Stimulated activated CD4-positive, alpha-beta T cell treated with anti-CD3 and anti-CD28 coated beads, Interleukin-15, amount 100 ng/mL, for 24 hours (primary cell): Measurements from ENCODE around the gene DNASE1L3.
A peak's percentile ranks its signal among the peaks of the same experiment; 100 is the strongest.
"Not testable (repeated sequence)": the region's sequence is repeated elsewhere in the genome, so short reads cannot be mapped to it uniquely, and the experiment has no call there.

Experiments
- DNase-seq: peaks from one replicate; pipeline ENCODE4 v3.0.0-alpha.2; 2020

The DNASE1L3 gene

DNA sequence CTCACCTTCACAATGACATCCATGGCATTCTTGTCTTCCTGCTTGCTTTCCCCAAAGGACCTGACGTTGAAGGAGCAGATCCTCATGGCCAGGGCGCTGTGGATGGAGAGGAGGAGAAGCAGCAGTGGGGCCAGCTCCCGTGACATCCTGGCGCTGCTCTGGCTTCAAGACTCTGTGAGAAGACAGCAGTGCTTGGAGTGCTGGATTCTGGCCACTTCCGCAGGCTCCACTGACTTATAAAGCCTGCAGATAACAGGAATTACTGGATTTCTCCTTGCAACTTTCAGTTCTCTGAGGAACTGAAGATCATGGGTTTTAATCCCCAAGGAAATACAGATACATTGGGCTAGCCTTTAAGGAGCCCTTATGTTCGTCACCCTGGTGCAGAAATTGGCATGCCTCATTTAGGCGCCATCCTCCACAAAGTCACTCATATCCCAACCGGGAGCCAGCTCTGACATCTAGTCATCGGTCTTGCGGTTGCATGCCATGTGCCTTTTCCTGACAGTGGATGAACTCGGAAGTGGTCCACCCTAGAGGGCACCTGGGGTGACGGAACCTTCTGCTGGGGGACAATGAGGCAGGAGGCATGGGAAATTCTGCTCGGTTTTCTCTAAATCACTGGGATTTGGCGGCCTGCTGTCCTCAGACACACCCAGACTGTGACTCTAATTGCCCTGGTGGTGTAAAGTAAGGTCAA lies at the start of gene DNASE1L3:
DNASE1L3 (minus strand) TSS at position 212 of the 700 bp plus-strand sequence; CDS start at position 146, 66 bp downstream.
- DNase-seq, result no peak

GRCh38 chr3:58260261-58260731 lies 49.5 kb upstream of the DNASE1L3 start:
- no peak for DNase-seq

DNA sequence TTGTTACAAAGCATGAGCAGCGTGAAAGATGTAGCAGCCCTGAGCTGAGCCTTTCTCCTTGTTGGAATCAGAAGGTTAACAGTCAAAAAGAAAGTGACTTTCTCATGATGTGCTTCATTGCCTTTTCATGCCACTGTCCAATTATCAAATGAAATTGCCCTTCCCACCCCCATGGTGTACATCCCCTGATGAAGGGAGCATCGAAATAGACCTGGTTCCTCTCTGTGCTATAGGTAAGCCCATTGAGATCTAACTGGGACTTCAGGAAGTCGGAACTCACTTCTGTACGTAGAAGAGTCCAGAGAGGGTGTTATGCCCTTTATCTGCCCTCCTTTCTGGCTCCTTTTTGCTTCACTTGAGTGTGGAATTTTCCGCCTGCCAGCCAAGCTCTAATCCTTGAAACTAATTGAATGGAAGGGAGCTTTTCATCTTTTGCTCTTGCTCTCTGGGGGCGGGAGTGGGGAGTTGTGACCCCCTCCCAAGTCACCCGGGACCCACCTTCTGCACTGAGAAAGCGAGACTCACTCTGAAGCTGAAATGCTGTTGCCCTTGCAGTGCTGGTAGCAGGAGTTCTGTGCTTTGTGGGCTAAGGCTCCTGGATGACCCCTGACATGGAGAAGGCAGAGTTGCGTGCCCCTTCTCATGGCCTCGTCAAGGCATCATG lies 47.8 kb upstream of the DNASE1L3 start:
- DNase-seq, result no peak

- no peak for DNase-seq
Measured at GRCh38 chr3:58256511-58256910, 45.7 kb upstream of the DNASE1L3 start.

DNA sequence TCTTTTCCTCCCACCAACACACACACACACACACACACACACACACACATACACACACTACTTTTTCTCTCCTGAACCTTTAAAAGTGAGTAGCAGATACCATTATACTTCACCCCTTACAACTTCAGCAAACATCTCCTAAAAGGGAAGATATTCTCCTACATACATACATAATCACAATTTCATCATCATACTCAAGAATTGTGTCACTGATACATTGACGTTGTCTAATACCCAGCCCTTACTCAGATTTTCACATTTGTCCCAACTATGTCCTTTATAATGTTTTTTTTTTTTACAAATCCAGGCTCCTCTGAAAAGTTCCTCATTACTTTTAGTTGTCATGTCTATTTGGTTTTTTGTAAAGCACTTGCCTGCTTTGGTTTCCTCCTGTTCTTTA lies 45.3 kb upstream of the DNASE1L3 start:
- DNase-seq, result no peak

GRCh38 chr3:58254144-58254543 lies 43.4 kb upstream of the DNASE1L3 start:
- DNase-seq, result no peak

GRCh38 chr3:58251631-58252035 lies 40.9 kb upstream of the DNASE1L3 start:
- no peak for DNase-seq

- no peak for DNase-seq
Measured at GRCh38 chr3:58250093-58250707, 39.4 kb upstream of the DNASE1L3 start.

- no peak for DNase-seq
Measured at GRCh38 chr3:58249358-58250092, 38.8 kb upstream of the DNASE1L3 start.

DNA sequence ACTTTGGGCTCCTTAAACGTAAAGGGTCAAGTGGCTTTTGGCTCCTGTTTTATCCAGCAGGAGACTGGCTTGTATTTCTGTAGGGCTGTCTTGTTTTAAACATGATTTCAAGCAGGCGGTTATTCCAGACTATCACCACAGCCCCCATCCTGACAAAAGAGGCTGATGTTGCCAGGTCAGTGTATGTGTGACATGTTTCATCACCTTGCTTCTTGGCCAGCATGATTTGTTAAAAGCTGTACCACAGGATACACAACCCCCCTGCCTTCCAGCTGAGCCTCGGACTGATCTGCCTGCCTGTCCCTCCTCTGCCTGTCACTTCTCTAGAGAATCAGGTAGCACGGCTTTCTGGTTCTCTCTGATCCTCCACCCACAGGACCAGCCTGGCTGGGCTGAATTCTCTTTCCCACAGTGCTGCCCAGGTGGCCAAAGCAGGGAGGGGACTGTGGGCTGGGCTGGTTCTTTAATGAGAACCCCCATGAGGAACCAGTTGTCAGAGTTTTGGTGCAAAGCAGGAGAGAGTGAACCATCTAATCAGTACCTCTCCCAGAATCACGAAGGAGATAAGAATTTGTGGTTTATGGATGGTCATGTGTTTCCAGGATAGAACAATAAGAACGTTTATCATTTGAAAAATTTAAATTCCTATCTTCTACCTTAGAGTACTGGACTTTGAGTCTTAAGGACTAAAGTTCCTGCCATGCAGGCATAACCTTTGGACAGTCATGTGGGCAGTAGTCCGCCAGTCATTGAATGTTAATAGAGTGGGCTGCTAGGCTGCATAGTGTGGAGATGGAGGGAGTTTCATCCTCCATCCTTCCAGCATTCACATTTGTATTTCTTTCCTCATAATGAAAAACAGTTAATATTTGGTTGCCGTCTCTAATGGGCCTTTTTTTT lies 35.6 kb upstream of the DNASE1L3 start:
- DNase-seq, result no peak

- DNase-seq, result no peak
Measured at GRCh38 chr3:58243976-58244585, 33.3 kb upstream of the DNASE1L3 start.

DNA sequence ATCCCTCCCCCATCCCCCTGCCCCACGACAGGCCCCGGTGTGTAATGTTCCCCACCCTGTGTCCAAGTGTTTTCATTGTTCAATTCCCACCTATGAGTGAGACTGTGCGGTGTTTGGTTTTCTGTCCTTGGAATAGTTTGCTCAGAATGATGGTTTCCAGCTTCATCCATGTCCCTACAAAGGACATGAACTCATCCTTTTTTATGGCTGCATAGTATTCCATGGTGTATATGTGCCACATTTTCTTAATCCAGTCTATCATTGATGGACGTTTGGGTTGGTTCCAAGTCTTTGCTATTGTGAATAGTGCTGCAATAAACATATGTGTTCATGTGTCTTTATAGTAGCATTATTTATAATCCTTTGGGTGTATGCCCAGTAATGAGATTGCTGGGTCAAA lies 32.1 kb upstream of the DNASE1L3 start:
- DNase-seq, result not testable (repeated sequence)

DNA sequence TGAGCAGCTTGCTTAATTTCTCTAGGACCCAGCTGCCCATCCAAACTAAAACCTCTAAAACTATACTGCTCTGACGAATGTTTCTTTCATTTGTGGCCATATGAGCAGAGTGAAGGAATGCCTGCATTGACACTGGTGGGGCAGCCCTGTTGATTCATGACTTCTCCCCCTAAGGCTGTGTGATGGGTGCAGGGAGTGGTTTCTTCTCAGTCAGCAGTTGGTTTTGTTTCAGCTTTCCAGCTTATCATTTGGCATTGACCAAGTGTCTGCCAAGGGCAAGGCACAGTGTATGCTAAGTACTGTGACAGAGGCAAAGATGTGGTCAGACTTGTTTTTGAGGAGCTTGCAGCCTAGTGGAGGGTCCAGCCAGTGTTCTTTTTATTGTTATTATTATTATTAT lies 31.6 kb upstream of the DNASE1L3 start:
- DNase-seq, result no peak

DNA sequence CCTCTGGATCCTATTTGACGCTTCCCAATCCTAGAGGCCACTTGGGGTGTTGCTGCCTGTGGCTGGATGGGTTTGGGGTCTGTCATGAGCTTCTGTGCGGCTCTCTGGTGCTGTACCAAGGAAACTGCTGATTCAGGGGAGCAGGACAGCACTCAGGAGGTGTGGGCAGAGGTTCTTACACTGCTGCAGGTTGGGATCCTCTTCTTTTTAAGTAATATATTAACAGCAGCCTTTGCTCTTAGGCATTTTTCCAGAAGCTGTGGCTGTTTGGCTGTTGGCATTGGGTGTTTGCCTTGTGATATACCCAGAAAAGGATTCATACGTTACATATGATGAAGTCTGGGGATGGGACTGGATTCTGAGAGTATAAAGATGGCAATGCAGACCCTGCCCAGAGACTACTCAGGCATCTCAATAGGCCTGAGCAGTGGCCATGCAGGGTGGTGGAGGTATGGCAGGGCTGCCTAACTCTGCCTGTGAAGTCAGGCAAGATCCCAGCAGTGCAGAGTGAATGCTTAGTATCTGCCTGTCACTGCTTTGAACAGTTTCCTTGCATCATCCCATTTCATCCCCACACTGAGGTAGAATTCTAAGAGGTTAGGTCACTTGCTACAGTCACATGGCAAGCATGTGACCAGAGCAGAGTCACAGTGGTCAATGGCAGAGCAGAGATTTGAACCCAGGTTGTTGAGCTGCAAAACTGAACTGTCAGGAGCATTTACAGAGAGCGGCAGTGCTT lies 30.7 kb upstream of the DNASE1L3 start:
- no peak for DNase-seq

GRCh38 chr3:58238830-58239229 lies 28.1 kb upstream of the DNASE1L3 start:
- DNase-seq, result no peak

DNA sequence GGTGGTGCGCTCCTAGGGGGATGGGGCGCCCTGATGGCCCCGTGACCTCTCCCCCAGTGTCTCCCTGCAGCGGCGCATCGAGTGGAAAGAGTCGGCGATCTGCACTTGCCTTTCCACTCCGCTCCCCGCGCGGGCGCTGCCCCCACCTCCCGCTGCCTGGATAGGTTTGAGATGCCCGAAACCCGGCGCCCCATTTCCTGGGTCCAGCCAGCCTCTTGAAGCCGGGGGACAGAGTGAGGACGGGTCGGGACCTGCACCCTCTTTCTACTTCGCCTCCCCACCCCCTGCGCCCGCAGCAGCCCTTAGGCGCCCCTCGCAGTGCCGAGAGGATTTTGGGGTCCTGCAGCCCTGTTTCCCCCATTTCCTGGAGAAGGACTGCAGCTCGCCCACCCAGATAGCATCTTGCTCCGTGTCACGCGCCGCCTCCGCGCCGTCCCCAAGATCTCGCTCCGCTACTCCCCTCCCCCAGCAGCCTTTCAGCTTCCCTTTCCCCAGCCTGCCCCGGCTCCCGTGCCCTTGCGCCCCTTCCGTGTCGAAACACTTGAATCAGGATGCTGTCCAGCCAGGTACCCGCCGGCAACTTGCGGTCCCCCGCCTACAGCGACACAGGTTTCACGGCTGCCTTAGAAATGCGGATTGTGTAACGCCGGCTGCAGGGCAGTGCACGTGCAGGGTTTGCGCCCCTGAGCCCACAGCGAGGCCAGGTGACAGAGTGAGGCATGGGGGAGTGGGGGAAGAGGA lies 27.3 kb upstream of the DNASE1L3 start:
- peak; percentile 69 for DNase-seq

- peak; percentile 84 for DNase-seq
Measured at GRCh38 chr3:58237238-58237940, 26.6 kb upstream of the DNASE1L3 start, which contains the start of gene ABHD6. TSS of gene ABHD6 (plus strand) at chr3:58237792. CDS start at chr3:58256587, 18,795 bp downstream.

- peak; percentile 12 for DNase-seq
Measured at GRCh38 chr3:58236527-58237237, 25.9 kb upstream of the DNASE1L3 start.

- no peak for DNase-seq
Measured at GRCh38 chr3:58235970-58236369, 25.2 kb upstream of the DNASE1L3 start.
